Kidney (tissue), 14 donors: ENCODE measurements around the gene OBP2B. TPM values are rescaled to one million over a fixed set of nuclear protein-coding genes. Genes with fewer than 3 reads are reported as not detected.
"Not testable (repeated sequence)": the region's sequence is repeated elsewhere in the genome, so short reads cannot be mapped to it uniquely, and the experiment has no call there.

ENCODE experiments used
- DNase-seq, 5 donors: peaks; one replicate each; pipeline ENCODE4 v3.0.0-alpha.2; 2013 to 2020
- FAIRE-seq: peaks from 2 replicates; lab custom pipeline; 2012; peaks lifted over from hg19 to GRCh38; lab: Jason Lieb, UNC
- H3K27ac ChIP-seq, 2 donors: one replicate each; pipeline ENCODE4 v1.7.0; 2013; ENCODE audit warnings: low read depth in 2 of 2, low read length in 2 of 2, inconsistent platforms in 1 of 2
- H3K27me3 ChIP-seq: one replicate; pipeline ENCODE4 v1.7.1; 2013; ENCODE audit warnings: low read length, inconsistent platforms; ENCODE audit not compliant: control insufficient read depth, insufficient read depth
- H3K36me3 ChIP-seq, 3 donors: one replicate each; pipeline versions ENCODE4 v1.7.0 to v1.7.1; 2013; ENCODE audit warnings: low read length in 3 of 3, control low read depth in 1 of 3, inconsistent platforms in 1 of 3; ENCODE audit not compliant: insufficient read depth in 3 of 3, control insufficient read depth in 2 of 3
- H3K4me1 ChIP-seq, 3 donors: one replicate each; pipeline versions ENCODE4 v1.7.0 to v1.7.1; 2013; ENCODE audit warnings: low read length in 3 of 3, inconsistent platforms in 1 of 3, low read depth in 1 of 3; ENCODE audit not compliant: control insufficient read depth in 2 of 3, insufficient read depth in 2 of 3
- H3K4me3 ChIP-seq, 3 donors: one replicate each; pipeline versions ENCODE4 v1.7.0 to v1.8.1; 2013; ENCODE audit warnings: low read length in 3 of 3, control low read depth in 1 of 3, inconsistent platforms in 1 of 3
- H3K9ac ChIP-seq, 3 donors: one replicate each; pipeline versions ENCODE4 v1.7.0 to v1.7.1; 2013; ENCODE audit warnings: low read length in 3 of 3, control low read depth in 1 of 3, inconsistent platforms in 1 of 3
- H3K9me3 ChIP-seq, 3 donors: one replicate each; pipeline versions ENCODE4 v1.7.0 to v1.7.1; 2013; ENCODE audit warnings: low read length in 3 of 3, control low read depth in 1 of 3, inconsistent platforms in 1 of 3; ENCODE audit not compliant: control insufficient read depth in 2 of 3, insufficient read depth in 1 of 3
- CTCF ChIP-seq: IDR thresholded peaks from 3 replicates; pipeline ENCODE4 v1.5.1; 2012; ENCODE audit warnings: mild to moderate bottlenecking, moderate library complexity, borderline replicate concordance; ENCODE audit not compliant: insufficient read depth; ENCODE audit errors: extremely low read depth
- intact Hi-C: fragments of 100-400 bp; cut with DNase I; formaldehyde crosslinking; loops from one replicate; pipeline ENCODE4 v1.11.1; 2022
- polyA plus RNA-seq: library from polyadenylated mRNA; stranded (reverse); fragments of 350-450 nt; fragmentation: Illumina TruSeq; extraction: RNeasy Lipid Tissue Mini Kit (QIAGEN cat#74804); gene quantifications from one replicate; pipeline ENCODE4 v1.2.3, GENCODE V29; 2014; ENCODE audit warnings: low read depth, low replicate concordance; ENCODE audit not compliant: insufficient read depth
- total RNA-seq: library from RNA; stranded (reverse); fragmentation: NEBNext Ultra II Directional; extraction: Animal tissue kit (Norgen Biotek cat#: 25700); gene quantifications from one replicate; pipeline ENCODE4 v1.2.1, GENCODE V29; 2021
- donor health status: control.
- donor health status: control.
- donor health status: control.
- donor health status: control.
- donor health status: control.
- donor health status: DM: yes; HTN: yes; CAD: no.
- donor health status: Normal renal cell carcinoma (clear cell type).

The OBP2B gene
- total and polyA plus RNA-seq, 2 donors from 2014 or later = not detected

GRCh38 chr9:133251773-133252172 is 42.7 kb upstream of the OBP2B start:
- no peak overlapping the region for H3K4me3 ChIP-seq
- H3K27me3 ChIP-seq = no peaks in the 10 kb centered on the region
- FAIRE-seq = no peak
- no peaks in the 10 kb centered on the region for H3K9me3 ChIP-seq
- peak overlapping the region; percentile 71 to 89 for H3K27ac ChIP-seq
- H3K36me3 ChIP-seq = peaks cover 0 to 2% (median 0%) of the 10 kb centered on the region in 3 donors
- no peak overlapping the region for H3K9ac ChIP-seq
- TF ChIP-seq CTCF = no peak
- peak in 1 of 5 donors; percentile 37 for DNase-seq
- peaks cover 0 to 25% (median 14%) of the 10 kb centered on the region in 3 donors for H3K4me1 ChIP-seq
- intact Hi-C loops = no loop called here

- intact Hi-C loops, H3K36me3 ChIP-seq, FAIRE-seq, H3K27me3 ChIP-seq, H3K4me3 ChIP-seq, H3K9me3 ChIP-seq, H3K9ac ChIP-seq, DNase-seq: not testable (repeated sequence)
- peaks cover 0 to 25% (median 14%) of the 10 kb centered on the region in 3 donors for H3K4me1 ChIP-seq
- peak overlapping the region; percentile 71 to 89 for H3K27ac ChIP-seq
Observed at GRCh38 chr9:133251221-133251620, 42.2 kb upstream of the OBP2B start.

GRCh38 chr9:133250741-133251170 is 41.7 kb upstream of the OBP2B start:
- Histone ChIP-seq H3K27me3 (no peaks in the 10 kb centered on the region), H3K27ac (peak overlapping the region in 1 of 2 donors; percentile 89), H3K4me3 (no peak overlapping the region), H3K36me3 (peaks cover 0 to 2% (median 0%) of the 10 kb centered on the region in 3 donors), H3K9ac (no peak overlapping the region), H3K9me3 (no peaks in the 10 kb centered on the region), H3K4me1 (peaks cover 0 to 25% (median 14%) of the 10 kb centered on the region in 3 donors)
- peak in 4 of 5 donors; percentile 60 to 82 (median 70) for DNase-seq
- no peak for FAIRE-seq
- intact Hi-C loops = no loop called here
- TF ChIP-seq CTCF = no peak

- Histone ChIP-seq H3K27me3 (no peaks in the 10 kb centered on the region), H3K9ac (no peak overlapping the region), H3K36me3 (no peaks in the 10 kb centered on the region), H3K9me3 (no peaks in the 10 kb centered on the region), H3K4me3 (no peak overlapping the region), H3K4me1 (peaks cover 0 to 25% (median 14%) of the 10 kb centered on the region in 3 donors), H3K27ac (no peak overlapping the region)
- FAIRE-seq (no peak), DNase-seq (no peak)
- intact Hi-C loops = no loop called here
- no peak for TF ChIP-seq CTCF
Observed at GRCh38 chr9:133249337-133249736, 40.3 kb upstream of the OBP2B start.
